HG03469 (cell line): ENCODE measurements around the gene FOXA2.
"Not testable (repeated sequence)": the region's sequence is repeated elsewhere in the genome, so short reads cannot be mapped to it uniquely, and the experiment has no call there.

Experiments used
- ATAC-seq: cut with Tn5 transposase; IDR thresholded peaks from one replicate; pipeline ENCODE4 v1.9.1; 2021; ENCODE audit warnings: mild to moderate bottlenecking, moderate library complexity, moderate number of reproducible peaks; ENCODE audit not compliant: unreplicated experiment

FOXA2 gene

GRCh38 chr20:22569353-22569752 is 15.0 kb downstream of the FOXA2 start:
- no peak for ATAC-seq

- no peak for ATAC-seq
Measured at GRCh38 chr20:22568872-22569344, 15.5 kb downstream of the FOXA2 start.

- no peak for ATAC-seq
Measured at GRCh38 chr20:22567944-22568871, 16.2 kb downstream of the FOXA2 start.

- ATAC-seq = no peak
Measured at GRCh38 chr20:22566876-22567658, 17.3 kb downstream of the FOXA2 start.

GRCh38 chr20:22563062-22563965 is 21.1 kb downstream of the FOXA2 start:
- ATAC-seq = no peak

- ATAC-seq = no peak
Measured at GRCh38 chr20:22562620-22563019, 21.8 kb downstream of the FOXA2 start.

GRCh38 chr20:22561965-22562577 is 22.3 kb downstream of the FOXA2 start:
- no peak for ATAC-seq

- ATAC-seq = no peak
Measured at GRCh38 chr20:22560817-22561216, 23.6 kb downstream of the FOXA2 start.

GRCh38 chr20:22559711-22560318 is 24.6 kb downstream of the FOXA2 start:
- ATAC-seq = no peak

GRCh38 chr20:22557403-22558276 is 26.7 kb downstream of the FOXA2 start:
- ATAC-seq = no peak

- ATAC-seq = no peak
Measured at GRCh38 chr20:22556565-22557056, 27.8 kb downstream of the FOXA2 start.

- ATAC-seq = no peak
Measured at GRCh38 chr20:22555791-22556564, 28.4 kb downstream of the FOXA2 start.

GRCh38 chr20:22554391-22554790 is 30.0 kb downstream of the FOXA2 start:
- ATAC-seq = no peak

- ATAC-seq = not testable (repeated sequence)
Measured at GRCh38 chr20:22550514-22550913, 33.9 kb downstream of the FOXA2 start.

GRCh38 chr20:22548040-22548439 is 36.3 kb downstream of the FOXA2 start:
- ATAC-seq = no peak

- ATAC-seq = no peak
Measured at GRCh38 chr20:22546344-22546743, 38.0 kb downstream of the FOXA2 start.

- no peak for ATAC-seq
Measured at GRCh38 chr20:22545045-22545444, 39.3 kb downstream of the FOXA2 start.

GRCh38 chr20:22544462-22544861 is 39.9 kb downstream of the FOXA2 start:
- ATAC-seq = no peak
